Type B pancreatic cell (in vitro differentiated cells): ENCODE measurements around the gene RPL36A. TPM values are rescaled to one million over a fixed set of nuclear protein-coding genes. Genes with fewer than 3 reads are reported as not detected.

ENCODE experiments used
- DNase-seq: peaks from one replicate; pipeline ENCODE4 v3.0.0; 2021; ENCODE audit warnings: mixed read lengths; ENCODE audit not compliant: unreplicated experiment; ENCODE audit errors: extremely low spot score
- H3K27ac Mint-ChIP-seq: 2 replicates; pipeline ENCODE4 v1.8.0; 2021; ENCODE audit warnings: mild to moderate bottlenecking, mixed read lengths
- H3K27me3 Mint-ChIP-seq: 2 replicates; pipeline ENCODE4 v1.8.0; 2021; ENCODE audit warnings: mixed read lengths
- H3K36me3 Mint-ChIP-seq: 2 replicates; pipeline ENCODE4 v1.8.0; 2021; ENCODE audit warnings: mixed read lengths
- H3K4me1 Mint-ChIP-seq: one replicate; pipeline ENCODE4 v1.8.0; 2021; ENCODE audit warnings: mixed read lengths; ENCODE audit not compliant: unreplicated experiment
- H3K4me3 Mint-ChIP-seq: 2 replicates; pipeline ENCODE4 v1.8.0; 2021; ENCODE audit warnings: mild to moderate bottlenecking, mixed read lengths
- H3K9me3 Mint-ChIP-seq: 2 replicates; pipeline ENCODE4 v1.8.0; 2021; ENCODE audit warnings: mixed read lengths
- CTCF ChIP-seq: fragments of 200-600 bp; sonication (generic); conservative IDR thresholded peaks from 2 replicates; pipeline ENCODE4 v1.5.0; 2021; ENCODE audit warnings: antibody characterized with exemption, mild to moderate bottlenecking
- total RNA-seq: library from RNA; stranded (reverse); gene quantifications from 2 replicates; pipeline ENCODE4 v1.2.1, GENCODE V29; 2021; ENCODE audit warnings: low replicate concordance

The RPL36A gene
- total RNA-seq, 1 donor from 2014 or later: 338 TPM

- no peak for TF ChIP-seq CTCF
- no peaks in the 10 kb centered on the region for H3K27me3 Mint-ChIP-seq
- H3K9me3 Mint-ChIP-seq: no peaks in the 10 kb centered on the region
- no peak overlapping the region for H3K27ac Mint-ChIP-seq
- H3K4me1 Mint-ChIP-seq: no peaks in the 10 kb centered on the region
- no peak overlapping the region for H3K4me3 Mint-ChIP-seq
- peaks cover 16% of the 10 kb centered on the region for H3K36me3 Mint-ChIP-seq
- DNase-seq: no peak
These were observed 3.6 kb downstream of the RPL36A start for GRCh38 chrX:101394372-101394771.

GRCh38 chrX:101395789-101396188, 5.0 kb downstream of the RPL36A start:
- no peak for TF ChIP-seq CTCF
- no peaks in the 10 kb centered on the region for H3K4me1 Mint-ChIP-seq
- no peaks in the 10 kb centered on the region for H3K9me3 Mint-ChIP-seq
- DNase-seq: no peak
- H3K27me3 Mint-ChIP-seq: no peaks in the 10 kb centered on the region
- no peak overlapping the region for H3K27ac Mint-ChIP-seq
- peaks cover 21% of the 10 kb centered on the region for H3K36me3 Mint-ChIP-seq
- no peak overlapping the region for H3K4me3 Mint-ChIP-seq

- H3K27ac Mint-ChIP-seq: no peak overlapping the region
- no peaks in the 10 kb centered on the region for H3K9me3 Mint-ChIP-seq
- H3K4me1 Mint-ChIP-seq: no peaks in the 10 kb centered on the region
- DNase-seq: no peak
- H3K27me3 Mint-ChIP-seq: no peaks in the 10 kb centered on the region
- peaks cover 15% of the 10 kb centered on the region for H3K36me3 Mint-ChIP-seq
- H3K4me3 Mint-ChIP-seq: no peak overlapping the region
- TF ChIP-seq CTCF: no peak
These were observed 7.0 kb downstream of the RPL36A start for GRCh38 chrX:101397779-101398178.

GRCh38 chrX:101398694-101399093, 7.9 kb downstream of the RPL36A start:
- H3K4me1 Mint-ChIP-seq: no peaks in the 10 kb centered on the region

GRCh38 chrX:101399825-101400224, 9.0 kb downstream of the RPL36A start:
- no peak overlapping the region for H3K27ac Mint-ChIP-seq
- H3K9me3 Mint-ChIP-seq: no peaks in the 10 kb centered on the region
- TF ChIP-seq CTCF: no peak
- H3K36me3 Mint-ChIP-seq: peaks cover 15% of the 10 kb centered on the region
- no peaks in the 10 kb centered on the region for H3K4me1 Mint-ChIP-seq
- no peaks in the 10 kb centered on the region for H3K27me3 Mint-ChIP-seq
- no peak for DNase-seq
- no peak overlapping the region for H3K4me3 Mint-ChIP-seq

More at GRCh38 chrX:101398694-101399093, 7.9 kb downstream of the RPL36A start:
- no peak for DNase-seq
- no peak overlapping the region for H3K27ac Mint-ChIP-seq
- no peak for TF ChIP-seq CTCF
- H3K36me3 Mint-ChIP-seq: peaks cover 12% of the 10 kb centered on the region
- no peak overlapping the region for H3K4me3 Mint-ChIP-seq
- H3K9me3 Mint-ChIP-seq: no peaks in the 10 kb centered on the region
- no peaks in the 10 kb centered on the region for H3K27me3 Mint-ChIP-seq

GRCh38 chrX:101407167-101407747, 16.4 kb downstream of the RPL36A start:
- H3K4me3 Mint-ChIP-seq: peak overlapping the region; percentile 95
- peaks cover 3% of the 10 kb centered on the region for H3K27me3 Mint-ChIP-seq
- peaks cover 19% of the 10 kb centered on the region for H3K36me3 Mint-ChIP-seq
- TF ChIP-seq CTCF: no peak
- no peaks in the 10 kb centered on the region for H3K9me3 Mint-ChIP-seq
- no peak for DNase-seq
- H3K4me1 Mint-ChIP-seq: peaks cover 7% of the 10 kb centered on the region
- peak overlapping the region; percentile 99 for H3K27ac Mint-ChIP-seq
